ENCODE data around the gene KSR1. TPM values are rescaled to one million over a fixed set of nuclear protein-coding genes. Genes with fewer than 3 reads are reported as not detected.

The KSR1 gene
- total and polyA plus RNA-seq, 9 of the 15 experiments (the other 6 are each of a cell fraction or from before 2014, with no cell fraction given), result 1.4 to 51.7 (median 18.4) TPM

DNA sequence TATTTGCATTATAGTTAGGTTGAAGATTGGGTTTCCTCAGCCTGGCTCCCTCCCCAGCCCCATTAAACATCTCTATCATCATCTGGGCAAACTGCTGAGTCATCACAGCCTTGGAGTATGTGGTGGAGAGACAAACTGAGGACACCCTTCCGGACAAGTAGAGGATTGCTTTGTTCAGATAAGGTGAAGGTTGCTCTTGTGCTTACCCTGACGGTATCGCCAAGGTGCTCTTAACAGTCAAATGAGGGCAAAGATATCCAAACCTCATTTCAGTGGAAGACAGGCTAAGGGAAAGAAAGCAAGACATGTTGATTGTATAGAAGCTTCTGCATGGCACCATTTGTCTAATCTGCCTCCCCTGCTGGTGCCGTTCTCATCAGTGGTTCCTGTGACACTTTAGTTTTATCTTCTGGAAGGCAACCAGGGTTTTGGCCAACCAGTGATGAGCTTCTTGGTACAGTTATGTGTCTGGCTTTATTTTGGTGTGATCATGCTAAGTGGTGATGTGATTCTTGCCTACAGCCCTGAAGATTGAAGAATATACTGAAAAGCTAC, 117.8 kb downstream of the KSR1 start (continued):
- TF ChIP-seq, protein P1, sequence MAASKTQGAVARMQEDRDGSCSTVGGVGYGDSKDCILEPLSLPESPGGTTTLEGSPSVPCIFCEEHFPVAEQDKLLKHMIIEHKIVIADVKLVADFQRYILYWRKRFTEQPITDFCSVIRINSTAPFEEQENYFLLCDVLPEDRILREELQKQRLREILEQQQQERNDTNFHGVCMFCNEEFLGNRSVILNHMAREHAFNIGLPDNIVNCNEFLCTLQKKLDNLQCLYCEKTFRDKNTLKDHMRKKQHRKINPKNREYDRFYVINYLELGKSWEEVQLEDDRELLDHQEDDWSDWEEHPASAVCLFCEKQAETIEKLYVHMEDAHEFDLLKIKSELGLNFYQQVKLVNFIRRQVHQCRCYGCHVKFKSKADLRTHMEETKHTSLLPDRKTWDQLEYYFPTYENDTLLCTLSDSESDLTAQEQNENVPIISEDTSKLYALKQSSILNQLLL (CRISPR knock-in tag; IDR thresholded peaks at IDR 0.05; ENCODE audit: borderline replicate concordance), result no peak
- peak in 1 of 2 experiments; percentile 90; a peak in 2 of 4 replicates for TF ChIP-seq TBL1XR1 (IDR thresholded peaks at IDR 0.05; ENCODE audit: low read length in 2 of 2)
- peak; percentile 65; the same call in 1 of the 2 replicates for TF ChIP-seq ELF1 (tag; IDR thresholded peaks at IDR 0.05)
- TF ChIP-seq ETV5 (CRISPR knock-in tag; IDR thresholded peaks at IDR 0.05; ENCODE audit: low read depth), result peak; percentile 91
- TF ChIP-seq ZFP36 (IDR thresholded peaks at IDR 0.05; ENCODE audit: low read depth, low read length, partially characterized antibody), result no peak
- no peak for TF ChIP-seq U2AF1 (optimal IDR thresholded peaks at IDR 0.05; ENCODE audit: low read depth, low read length)
- peak; percentile 89 for TF ChIP-seq HDAC3 (IDR thresholded peaks at IDR 0.05; ENCODE audit: borderline replicate concordance, partially characterized antibody)
- TF ChIP-seq, protein P2, sequence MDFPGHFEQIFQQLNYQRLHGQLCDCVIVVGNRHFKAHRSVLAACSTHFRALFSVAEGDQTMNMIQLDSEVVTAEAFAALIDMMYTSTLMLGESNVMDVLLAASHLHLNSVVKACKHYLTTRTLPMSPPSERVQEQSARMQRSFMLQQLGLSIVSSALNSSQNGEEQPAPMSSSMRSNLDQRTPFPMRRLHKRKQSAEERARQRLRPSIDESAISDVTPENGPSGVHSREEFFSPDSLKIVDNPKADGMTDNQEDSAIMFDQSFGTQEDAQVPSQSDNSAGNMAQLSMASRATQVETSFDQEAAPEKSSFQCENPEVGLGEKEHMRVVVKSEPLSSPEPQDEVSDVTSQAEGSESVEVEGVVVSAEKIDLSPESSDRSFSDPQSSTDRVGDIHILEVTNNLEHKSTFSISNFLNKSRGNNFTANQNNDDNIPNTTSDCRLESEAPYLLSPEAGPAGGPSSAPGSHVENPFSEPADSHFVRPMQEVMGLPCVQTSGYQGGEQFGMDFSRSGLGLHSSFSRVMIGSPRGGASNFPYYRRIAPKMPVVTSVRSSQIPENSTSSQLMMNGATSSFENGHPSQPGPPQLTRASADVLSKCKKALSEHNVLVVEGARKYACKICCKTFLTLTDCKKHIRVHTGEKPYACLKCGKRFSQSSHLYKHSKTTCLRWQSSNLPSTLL (IDR thresholded peaks at IDR 0.05), result no peak
- peak; percentile 83 for TF ChIP-seq STAT5A (IDR thresholded peaks at IDR 0.05; ENCODE audit: borderline replicate concordance, low read length)
- TF ChIP-seq HMG20B (CRISPR knock-in tag; IDR thresholded peaks at IDR 0.05), result 0 out of 2 replicates have a peak, but pooled peaks have one; percentile 51
- TF ChIP-seq, protein P3, sequence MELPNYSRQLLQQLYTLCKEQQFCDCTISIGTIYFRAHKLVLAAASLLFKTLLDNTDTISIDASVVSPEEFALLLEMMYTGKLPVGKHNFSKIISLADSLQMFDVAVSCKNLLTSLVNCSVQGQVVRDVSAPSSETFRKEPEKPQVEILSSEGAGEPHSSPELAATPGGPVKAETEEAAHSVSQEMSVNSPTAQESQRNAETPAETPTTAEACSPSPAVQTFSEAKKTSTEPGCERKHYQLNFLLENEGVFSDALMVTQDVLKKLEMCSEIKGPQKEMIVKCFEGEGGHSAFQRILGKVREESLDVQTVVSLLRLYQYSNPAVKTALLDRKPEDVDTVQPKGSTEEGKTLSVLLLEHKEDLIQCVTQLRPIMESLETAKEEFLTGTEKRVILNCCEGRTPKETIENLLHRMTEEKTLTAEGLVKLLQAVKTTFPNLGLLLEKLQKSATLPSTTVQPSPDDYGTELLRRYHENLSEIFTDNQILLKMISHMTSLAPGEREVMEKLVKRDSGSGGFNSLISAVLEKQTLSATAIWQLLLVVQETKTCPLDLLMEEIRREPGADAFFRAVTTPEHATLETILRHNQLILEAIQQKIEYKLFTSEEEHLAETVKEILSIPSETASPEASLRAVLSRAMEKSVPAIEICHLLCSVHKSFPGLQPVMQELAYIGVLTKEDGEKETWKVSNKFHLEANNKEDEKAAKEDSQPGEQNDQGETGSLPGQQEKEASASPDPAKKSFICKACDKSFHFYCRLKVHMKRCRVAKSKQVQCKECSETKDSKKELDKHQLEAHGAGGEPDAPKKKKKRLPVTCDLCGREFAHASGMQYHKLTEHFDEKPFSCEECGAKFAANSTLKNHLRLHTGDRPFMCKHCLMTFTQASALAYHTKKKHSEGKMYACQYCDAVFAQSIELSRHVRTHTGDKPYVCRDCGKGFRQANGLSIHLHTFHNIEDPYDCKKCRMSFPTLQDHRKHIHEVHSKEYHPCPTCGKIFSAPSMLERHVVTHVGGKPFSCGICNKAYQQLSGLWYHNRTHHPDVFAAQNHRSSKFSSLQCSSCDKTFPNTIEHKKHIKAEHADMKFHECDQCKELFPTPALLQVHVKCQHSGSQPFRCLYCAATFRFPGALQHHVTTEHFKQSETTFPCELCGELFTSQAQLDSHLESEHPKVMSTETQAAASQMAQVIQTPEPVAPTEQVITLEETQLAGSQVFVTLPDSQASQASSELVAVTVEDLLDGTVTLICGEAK (IDR thresholded peaks at IDR 0.05), result 0 out of 2 replicates have a peak, but pooled peaks have one; percentile 17
- TF ChIP-seq, protein P3 (CRISPR knock-in tag; IDR thresholded peaks at IDR 0.05), result no peak
- TF ChIP-seq ZNF695 (CRISPR knock-in tag; IDR thresholded peaks at IDR 0.05), result 0 out of 2 replicates have a peak, but pooled peaks have one; percentile 9
- TF ChIP-seq, protein P4, sequence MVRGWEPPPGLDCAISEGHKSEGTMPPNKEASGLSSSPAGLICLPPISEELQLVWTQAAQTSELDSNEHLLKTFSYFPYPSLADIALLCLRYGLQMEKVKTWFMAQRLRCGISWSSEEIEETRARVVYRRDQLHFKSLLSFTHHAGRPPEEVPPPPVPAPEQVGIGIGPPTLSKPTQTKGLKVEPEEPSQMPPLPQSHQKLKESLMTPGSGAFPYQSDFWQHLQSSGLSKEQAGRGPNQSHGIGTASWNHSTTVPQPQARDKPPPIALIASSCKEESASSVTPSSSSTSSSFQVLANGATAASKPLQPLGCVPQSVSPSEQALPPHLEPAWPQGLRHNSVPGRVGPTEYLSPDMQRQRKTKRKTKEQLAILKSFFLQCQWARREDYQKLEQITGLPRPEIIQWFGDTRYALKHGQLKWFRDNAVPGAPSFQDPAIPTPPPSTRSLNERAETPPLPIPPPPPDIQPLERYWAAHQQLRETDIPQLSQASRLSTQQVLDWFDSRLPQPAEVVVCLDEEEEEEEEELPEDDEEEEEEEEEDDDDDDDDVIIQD (CRISPR knock-in tag; IDR thresholded peaks at IDR 0.05), result no peak
